GM06990 (cell line): ENCODE measurements around the gene CHST11.

ENCODE experiments used
- DNase-seq: peaks from one replicate; pipeline ENCODE4 v3.0.0-alpha.2; 2011; ENCODE audit not compliant: insufficient read length; ENCODE audit errors: extremely low read depth
- H3K27me3 ChIP-seq: replicated peaks from 2 replicates; pipeline ENCODE4 v1.6.0; 2011; ENCODE audit warnings: low read length; ENCODE audit not compliant: control insufficient read depth, insufficient read depth
- H3K36me3 ChIP-seq: 2 replicates; pipeline ENCODE4 v1.5.1; 2011; ENCODE audit warnings: low read length; ENCODE audit not compliant: control insufficient read depth, insufficient read depth
- H3K4me3 ChIP-seq: replicated peaks from 2 replicates; pipeline ENCODE4 v1.5.1; 2011; ENCODE audit warnings: low read depth, mild to moderate bottlenecking, control low read depth, low read length
- CTCF ChIP-seq: IDR thresholded peaks from 2 replicates; pipeline ENCODE4 v1.5.1; 2011; ENCODE audit warnings: low read length, control low read depth, mild to moderate bottlenecking, inconsistent platforms; ENCODE audit not compliant: insufficient read depth, poor library complexity, severe bottlenecking

Gene CHST11

DNA sequence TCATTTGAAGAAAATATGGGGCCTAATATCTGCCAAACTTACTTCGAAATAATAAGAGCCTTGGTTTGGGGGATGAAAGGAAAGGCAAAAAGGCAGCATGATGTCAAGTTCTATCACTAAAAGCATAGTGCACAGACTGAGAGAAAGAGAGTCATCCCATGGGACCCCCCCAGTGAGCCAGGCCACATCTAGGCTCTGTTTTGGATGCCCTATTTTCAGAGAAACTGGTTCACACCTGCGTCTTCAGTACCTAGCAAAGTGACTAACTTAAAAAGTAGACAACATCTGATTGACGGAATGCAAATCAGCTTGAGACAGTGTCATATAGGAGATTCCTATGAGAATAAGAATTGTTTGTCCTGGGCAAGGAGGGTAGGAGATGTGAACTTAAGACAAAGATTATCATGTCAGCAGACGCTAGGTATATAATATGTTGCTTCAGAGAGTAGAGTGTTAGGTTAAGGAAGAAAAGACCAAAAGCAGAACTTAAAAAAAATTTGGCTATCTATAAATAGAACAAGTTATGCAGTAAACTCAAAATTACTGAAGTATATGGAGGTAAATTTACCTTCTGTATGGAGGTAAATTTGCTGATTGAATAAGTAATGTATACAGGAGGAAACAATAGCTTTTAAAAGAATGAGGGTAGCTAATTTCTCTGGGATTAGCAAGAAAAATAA is 353.1 kb downstream of the CHST11 start:
- Histone ChIP-seq H3K27me3 (no peaks in the 10 kb centered on the region), H3K36me3 (no peaks in the 10 kb centered on the region), H3K4me3 (no peak overlapping the region)
- DNase-seq, result no peak
- TF ChIP-seq CTCF, result no peak
